ENCODE data around the gene TMEM132A.

- TF ChIP-seq EZH2 (IDR thresholded peaks at IDR 0.05): no peak
- TF ChIP-seq POLR2AphosphoS5 (IDR thresholded peaks at IDR 0.05; ENCODE audit: borderline replicate concordance, low read depth, low read length): no peak
- TF ChIP-seq FOXP2 (optimal IDR thresholded peaks at IDR 0.05; ENCODE audit: control extremely low read depth, extremely low read length, insufficient read depth): no peak
Observed at GRCh38 chr11:60929764-60930163, 5.5 kb downstream of the TMEM132A start.

Measured in SK-N-MC (cell line).